ACC112 (cell line): ENCODE measurements around the gene HOXA9.

Experiments used
- H2AFZ ChIP-seq: fragments of 200-600 bp; sonication (generic); one replicate; pipeline ENCODE4 v1.6.0; 2017; ENCODE audit warnings: antibody characterized with exemption, low read length; ENCODE audit not compliant: unreplicated experiment
- H3K27ac ChIP-seq: fragments of 200-600 bp; sonication (generic); 2 replicates; pipeline ENCODE4 v1.5.1; 2014; ENCODE audit warnings: low read depth, mild to moderate bottlenecking, antibody characterized with exemption, low read length, moderate library complexity
- H3K27me3 ChIP-seq: fragments of 200-600 bp; sonication (generic); 2 replicates; pipeline ENCODE4 v1.6.1; 2014; ENCODE audit warnings: mild to moderate bottlenecking, antibody characterized with exemption, low read length, moderate library complexity, mixed read lengths; ENCODE audit not compliant: insufficient read depth
- H3K36me3 ChIP-seq: fragments of 200-600 bp; sonication (generic); 2 replicates; pipeline ENCODE4 v1.6.1; 2016; ENCODE audit warnings: mild to moderate bottlenecking, antibody characterized with exemption, low read length, moderate library complexity, mixed read lengths; ENCODE audit not compliant: insufficient read depth
- H3K4me1 ChIP-seq: fragments of 200-600 bp; sonication (generic); one replicate; pipeline ENCODE4 v1.6.1; 2016; ENCODE audit warnings: low read length, mixed read lengths; ENCODE audit not compliant: insufficient read depth, unreplicated experiment, control insufficient read depth
- H3K4me3 ChIP-seq: fragments of 200-600 bp; sonication (generic); 2 replicates; pipeline ENCODE4 v1.5.1; 2014; ENCODE audit warnings: mild to moderate bottlenecking, low read depth, low read length
- H3K79me2 ChIP-seq: fragments of 200-600 bp; sonication (generic); one replicate; pipeline ENCODE4 v1.6.0; 2016; ENCODE audit warnings: low read length; ENCODE audit not compliant: control insufficient read depth, unreplicated experiment, insufficient read depth

The HOXA9 gene

GRCh38 chr7:27179503-27180430, 14.4 kb upstream of the HOXA9 start:
- Histone ChIP-seq H3K4me3 (peak overlapping the region; percentile 54), H2AFZ (no peak overlapping the region), H3K36me3 (no peaks in the 10 kb centered on the region), H3K27me3 (peaks cover 85% of the 10 kb centered on the region), H3K27ac (no peak overlapping the region), H3K4me1 (peaks cover 3% of the 10 kb centered on the region), H3K79me2 (no peaks in the 10 kb centered on the region)

GRCh38 chr7:27179030-27179429, 13.7 kb upstream of the HOXA9 start:
- H3K4me1 ChIP-seq: peaks cover 3% of the 10 kb centered on the region
- H3K79me2 ChIP-seq: no peaks in the 10 kb centered on the region
- no peak overlapping the region for H3K27ac ChIP-seq
- no peaks in the 10 kb centered on the region for H3K36me3 ChIP-seq
- no peak overlapping the region for H2AFZ ChIP-seq
- peaks cover 86% of the 10 kb centered on the region for H3K27me3 ChIP-seq
- peak overlapping the region; percentile 54; the same call in 1 of the 2 replicates for H3K4me3 ChIP-seq

- Histone ChIP-seq H3K27ac (no peak overlapping the region), H3K4me3 (no peak overlapping the region), H3K79me2 (no peaks in the 10 kb centered on the region), H3K4me1 (peaks cover 3% of the 10 kb centered on the region), H2AFZ (no peak overlapping the region), H3K27me3 (peaks cover 86% of the 10 kb centered on the region), H3K36me3 (no peaks in the 10 kb centered on the region)
These were observed 13.0 kb upstream of the HOXA9 start for GRCh38 chr7:27178366-27178765.

GRCh38 chr7:27177795-27178320, 12.5 kb upstream of the HOXA9 start:
- H3K27me3 ChIP-seq: peaks cover 86% of the 10 kb centered on the region
- no peak overlapping the region for H3K4me3 ChIP-seq
- no peaks in the 10 kb centered on the region for H3K79me2 ChIP-seq
- H2AFZ ChIP-seq: no peak overlapping the region
- peaks cover 3% of the 10 kb centered on the region for H3K4me1 ChIP-seq
- no peak overlapping the region for H3K27ac ChIP-seq
- no peaks in the 10 kb centered on the region for H3K36me3 ChIP-seq

GRCh38 chr7:27176962-27177794, 11.8 kb upstream of the HOXA9 start:
- Histone ChIP-seq H3K4me1 (peaks cover 3% of the 10 kb centered on the region), H3K36me3 (no peaks in the 10 kb centered on the region), H3K27ac (no peak overlapping the region), H3K27me3 (peaks cover 86% of the 10 kb centered on the region), H3K4me3 (no peak overlapping the region), H2AFZ (no peak overlapping the region), H3K79me2 (no peaks in the 10 kb centered on the region)

GRCh38 chr7:27176524-27176845, 11.1 kb upstream of the HOXA9 start:
- peaks cover 3% of the 10 kb centered on the region for H3K4me1 ChIP-seq
- no peak overlapping the region for H3K27ac ChIP-seq
- peaks cover 87% of the 10 kb centered on the region for H3K27me3 ChIP-seq
- H3K36me3 ChIP-seq: no peaks in the 10 kb centered on the region
- no peaks in the 10 kb centered on the region for H3K79me2 ChIP-seq
- no peak overlapping the region for H2AFZ ChIP-seq
- no peak overlapping the region for H3K4me3 ChIP-seq

GRCh38 chr7:27175626-27176523, 10.5 kb upstream of the HOXA9 start:
- no peak overlapping the region for H2AFZ ChIP-seq
- no peaks in the 10 kb centered on the region for H3K79me2 ChIP-seq
- H3K4me3 ChIP-seq: no peak overlapping the region
- peaks cover 3% of the 10 kb centered on the region for H3K4me1 ChIP-seq
- peaks cover 93% of the 10 kb centered on the region for H3K27me3 ChIP-seq
- no peak overlapping the region for H3K27ac ChIP-seq
- H3K36me3 ChIP-seq: no peaks in the 10 kb centered on the region

GRCh38 chr7:27174874-27175625, 9.7 kb upstream of the HOXA9 start:
- Histone ChIP-seq H3K27me3 (peaks cover 93% of the 10 kb centered on the region), H3K4me3 (no peak overlapping the region), H2AFZ (no peak overlapping the region), H3K36me3 (no peaks in the 10 kb centered on the region), H3K79me2 (no peaks in the 10 kb centered on the region), H3K4me1 (peaks cover 3% of the 10 kb centered on the region), H3K27ac (no peak overlapping the region)

GRCh38 chr7:27173956-27174873, 8.9 kb upstream of the HOXA9 start, which contains the start of gene HOXA10:
TSS of gene HOXA10 (minus strand) at chr7:27174320. CDS start at chr7:27174306, 14 bp downstream.
- Histone ChIP-seq H3K27ac (no peak within 1 kb of the TSS), H2AFZ (no peak within 1 kb of the TSS), H3K4me3 (peak within 1 kb of the TSS; percentile 58), H3K27me3 (peaks cover 94% of the 10 kb centered on the region), H3K4me1 (no peaks in the 10 kb centered on the region), H3K79me2 (no peaks in the 10 kb centered on the region), H3K36me3 (no peaks in the 10 kb centered on the region)
